Renal pelvis (tissue), 12 donors: Measurements from ENCODE around the gene ZNF563. TPM values are rescaled to one million over a fixed set of nuclear protein-coding genes. Genes with fewer than 3 reads are reported as not detected.
"Not testable (repeated sequence)": the region's sequence is repeated elsewhere in the genome, so short reads cannot be mapped to it uniquely, and the experiment has no call there.

Experiments
- DNase-seq: peaks from one replicate; pipeline ENCODE4 v3.0.0-alpha.2; 2013
- long read RNA-seq, 16 experiments: transcript quantifications; one replicate each; lab custom pipeline, GENCODE V29; 2026
- polyA plus RNA-seq, 3 donors: library from polyadenylated mRNA; unstranded; fragments of 120-200 nt; gene quantifications; one replicate each; pipeline ENCODE4 v1.2.1, GENCODE V29; 2013; ENCODE audit not compliant: insufficient read length in 3 of 3

ZNF563 gene
- polyA plus RNA-seq, result 1 to 10 TPM; 3.6 to 5.1 (median 4.2) TPM
- long read RNA-seq, donor 1, result 0 reads
- long read RNA-seq, donor 2, result 0 reads
- long read RNA-seq, donor 3, result 0 reads
- long read RNA-seq, donor 4, partial matches to known transcripts, result 0 of 1 reads
- long read RNA-seq, donor 4, other reads (novel, unspliced or antisense), result 0 of 1 reads
- long read RNA-seq, donor 5, partial matches to known transcripts, result 0 of 1 reads
- long read RNA-seq, donor 5, other reads (novel, unspliced or antisense), result 0 of 1 reads
- long read RNA-seq, donor 6, result 0 reads
- long read RNA-seq, donor 7, partial matches to known transcripts, result 0 of 1 reads
- long read RNA-seq, donor 7, other reads (novel, unspliced or antisense), result 0 of 1 reads
- long read RNA-seq, donor 8, result 0 reads
- long read RNA-seq, donor 9, partial matches to known transcripts, result 0 of 2 reads
- long read RNA-seq, donor 9, other reads (novel, unspliced or antisense), result 0 of 2 reads
- long read RNA-seq, donor 10, result 0 reads
- long read RNA-seq, donor 11, partial matches to known transcripts, result 0 of 1 reads
- long read RNA-seq, donor 11, other reads (novel, unspliced or antisense), result 0 of 1 reads
- long read RNA-seq, donor 12, partial matches to known transcripts, result 0 of 2 reads
- long read RNA-seq, donor 12, other reads (novel, unspliced or antisense), result 0 of 2 reads
- long read RNA-seq, donor 13, result 0 reads
- long read RNA-seq, donor 14, result 0 reads
- long read RNA-seq, donor 15, result 0 reads
- long read RNA-seq, donor 16, partial matches to known transcripts, result 0 of 2 reads
- long read RNA-seq, donor 16, other reads (novel, unspliced or antisense), result 0 of 2 reads

GRCh38 chr19:12333162-12334159 lies at the start of gene ZNF563:
Gene ZNF563, minus strand, starts transcription at chr19:12333633. Its CDS starts 151 bp downstream, at chr19:12333482.
- peak; percentile 95 for DNase-seq

- no peak for DNase-seq
These were observed 47.0 kb upstream of the ZNF563 start for GRCh38 chr19:12380444-12380737.

GRCh38 chr19:12379732-12380443 lies 46.5 kb upstream of the ZNF563 start:
- no peak for DNase-seq

GRCh38 chr19:12374026-12374425 lies 40.6 kb upstream of the ZNF563 start:
- no peak for DNase-seq

- DNase-seq, result peak; percentile 99
These were observed 32.1 kb upstream of the ZNF563 start, which contains the start of gene ZNF442 for GRCh38 chr19:12365236-12366162. Gene ZNF442, minus strand, starts transcription at chr19:12365683. Its CDS starts 2,052 bp downstream, at chr19:12363631.

GRCh38 chr19:12364391-12365235 lies 31.2 kb upstream of the ZNF563 start:
- peak; percentile 9 for DNase-seq

- not testable (repeated sequence) for DNase-seq
These were observed 28.8 kb upstream of the ZNF563 start for GRCh38 chr19:12362236-12362635.

- no peak for DNase-seq
These were observed 19.9 kb upstream of the ZNF563 start for GRCh38 chr19:12353375-12353774.

- DNase-seq, result no peak
These were observed 17.4 kb upstream of the ZNF563 start for GRCh38 chr19:12350890-12351197.

- no peak for DNase-seq
These were observed 16.9 kb upstream of the ZNF563 start for GRCh38 chr19:12350185-12350889.

- no peak for DNase-seq
These were observed 13.5 kb upstream of the ZNF563 start for GRCh38 chr19:12346896-12347295.

- no peak for DNase-seq
These were observed 11.8 kb upstream of the ZNF563 start for GRCh38 chr19:12345197-12345596.

GRCh38 chr19:12331211-12331941 lies 2.1 kb downstream of the ZNF563 start:
- DNase-seq, result peak; percentile 12

GRCh38 chr19:12330340-12330739 lies 3.1 kb downstream of the ZNF563 start:
- DNase-seq, result no peak

GRCh38 chr19:12325690-12326089 lies 7.7 kb downstream of the ZNF563 start:
- DNase-seq, result no peak

- DNase-seq, result no peak
These were observed 14.5 kb downstream of the ZNF563 start for GRCh38 chr19:12318782-12319413.

- no peak for DNase-seq
These were observed 18.9 kb downstream of the ZNF563 start for GRCh38 chr19:12314553-12314952.
